SK-N-MC (cell line): ENCODE measurements around the gene TMEM126A.

Source experiments
- EZH2 ChIP-seq: fragments of 200-600 bp; sonication (generic); IDR thresholded peaks from one replicate; pipeline ENCODE4 v1.6.1; 2017; ENCODE audit warnings: antibody characterized with exemption
- POLR2AphosphoS5 ChIP-seq: IDR thresholded peaks from 2 replicates; pipeline ENCODE4 v1.6.1; 2012; ENCODE audit warnings: mild to moderate bottlenecking, low read depth, low read length, borderline replicate concordance

GRCh38 chr11:85620256-85620655 is 27.5 kb upstream of the TMEM126A start:
- TF ChIP-seq EZH2: no peak
- no peak for TF ChIP-seq POLR2AphosphoS5
